GM21390 (cell line): ENCODE results near the gene OR10H2.
"Not testable (repeated sequence)": the region's sequence is repeated elsewhere in the genome, so short reads cannot be mapped to it uniquely, and the experiment has no call there.

ENCODE experiments used
- ATAC-seq: cut with Tn5 transposase; IDR thresholded peaks from one replicate; pipeline ENCODE4 v1.9.1; 2021; ENCODE audit not compliant: unreplicated experiment

The OR10H2 gene

GRCh38 chr19:15759962-15760565 is 32.2 kb downstream of the OR10H2 start:
- ATAC-seq: no peak

GRCh38 chr19:15769586-15769985 is 41.8 kb downstream of the OR10H2 start:
- no peak for ATAC-seq

- not testable (repeated sequence) for ATAC-seq
Measured at GRCh38 chr19:15774159-15774558, 46.3 kb downstream of the OR10H2 start.

- no peak for ATAC-seq
Measured at GRCh38 chr19:15775249-15775648, 47.4 kb downstream of the OR10H2 start.

GRCh38 chr19:15776264-15776663 is 48.4 kb downstream of the OR10H2 start:
- no peak for ATAC-seq

- no peak for ATAC-seq
Measured at GRCh38 chr19:15776991-15777970, 49.5 kb downstream of the OR10H2 start.
